ENCODE data around the gene PPARG. TPM values are rescaled to one million over a fixed set of nuclear protein-coding genes. Genes with fewer than 3 reads are reported as not detected.

The PPARG gene
- total and polyA plus RNA-seq, 9 donors = 12.8 to 53.6 (median 32.4) TPM

DNA sequence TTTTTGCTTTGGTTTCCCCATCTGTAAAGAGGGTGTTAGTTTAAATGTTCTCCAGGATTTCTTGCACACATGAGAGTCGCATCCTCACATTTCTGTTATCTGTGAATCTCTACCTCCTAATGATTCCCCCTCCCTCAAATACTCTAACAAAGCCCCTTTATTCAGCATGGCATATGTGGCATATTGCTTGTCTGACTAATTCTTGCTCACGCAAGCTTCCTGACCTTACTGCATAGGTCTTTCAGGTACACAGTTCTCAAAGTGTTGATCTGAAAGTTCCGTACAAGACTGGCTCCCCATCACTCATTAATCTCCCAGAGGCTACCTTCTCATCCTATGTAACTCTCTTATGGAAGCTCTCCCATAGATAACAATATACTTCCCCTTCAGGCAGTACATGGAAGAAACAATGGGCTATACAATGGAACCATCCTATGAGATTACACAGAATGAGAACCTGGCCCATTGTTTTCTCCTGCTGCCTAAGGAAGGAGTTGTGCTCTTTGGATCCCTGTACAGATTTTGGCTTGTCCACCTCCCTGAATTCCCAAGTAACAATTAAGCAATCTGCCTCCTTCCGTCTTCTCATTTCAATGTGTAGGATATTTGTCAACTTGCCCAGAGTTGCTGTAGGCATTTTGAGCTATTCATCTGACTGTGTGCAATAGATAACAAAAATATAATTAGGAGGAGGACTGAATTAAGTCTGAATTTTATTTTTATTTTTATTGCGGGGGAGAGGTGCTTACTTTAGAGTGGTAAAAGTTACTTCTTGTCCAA is 51.0 kb downstream of the PPARG start:
- TF ChIP-seq POLR2A (IDR thresholded peaks at IDR 0.05) = no peak
- TF ChIP-seq, protein P1, sequence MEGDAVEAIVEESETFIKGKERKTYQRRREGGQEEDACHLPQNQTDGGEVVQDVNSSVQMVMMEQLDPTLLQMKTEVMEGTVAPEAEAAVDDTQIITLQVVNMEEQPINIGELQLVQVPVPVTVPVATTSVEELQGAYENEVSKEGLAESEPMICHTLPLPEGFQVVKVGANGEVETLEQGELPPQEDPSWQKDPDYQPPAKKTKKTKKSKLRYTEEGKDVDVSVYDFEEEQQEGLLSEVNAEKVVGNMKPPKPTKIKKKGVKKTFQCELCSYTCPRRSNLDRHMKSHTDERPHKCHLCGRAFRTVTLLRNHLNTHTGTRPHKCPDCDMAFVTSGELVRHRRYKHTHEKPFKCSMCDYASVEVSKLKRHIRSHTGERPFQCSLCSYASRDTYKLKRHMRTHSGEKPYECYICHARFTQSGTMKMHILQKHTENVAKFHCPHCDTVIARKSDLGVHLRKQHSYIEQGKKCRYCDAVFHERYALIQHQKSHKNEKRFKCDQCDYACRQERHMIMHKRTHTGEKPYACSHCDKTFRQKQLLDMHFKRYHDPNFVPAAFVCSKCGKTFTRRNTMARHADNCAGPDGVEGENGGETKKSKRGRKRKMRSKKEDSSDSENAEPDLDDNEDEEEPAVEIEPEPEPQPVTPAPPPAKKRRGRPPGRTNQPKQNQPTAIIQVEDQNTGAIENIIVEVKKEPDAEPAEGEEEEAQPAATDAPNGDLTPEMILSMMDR (IDR thresholded peaks at IDR 0.05) = no peak
- no peak for TF ChIP-seq EP300 (IDR thresholded peaks at IDR 0.05)
- intact Hi-C loops (cut with DNase I) = no loop called here
- no peak for DNase-seq
- H3K36me3 ChIP-seq = no peaks in the 10 kb centered on the region
- no peaks in the 10 kb centered on the region for H3K27me3 ChIP-seq
- peaks cover 3% of the 10 kb centered on the region for H3K4me1 ChIP-seq (ENCODE audit: insufficient read depth)
- H3K4me3 ChIP-seq = no peak overlapping the region
- WGBS, 3 donors = 59 to 66% (median 59%) methylated on average over 5 of the region's 5 CpGs
- no peaks in the 10 kb centered on the region for H3K9me3 ChIP-seq
- H3K27ac ChIP-seq = no peak overlapping the region

- Histone ChIP-seq H3K27me3 (no peaks in the 10 kb centered on the region), H3K36me3 (no peaks in the 10 kb centered on the region), H3K9me3 (no peaks in the 10 kb centered on the region), H3K4me1 (ENCODE audit: insufficient read depth) (peaks cover 3% of the 10 kb centered on the region), H3K4me3 (no peak overlapping the region), H3K27ac (no peak overlapping the region)
- DNase-seq = no peak
- intact Hi-C loops (cut with DNase I) = no loop called here
- 25 to 40% (median 31%) methylated on average over 2 of the region's 2 CpGs for WGBS, 3 donors
- TF ChIP-seq POLR2A (IDR thresholded peaks at IDR 0.05) = no peak
- no peak for TF ChIP-seq EP300 (IDR thresholded peaks at IDR 0.05)
- TF ChIP-seq, protein P1 (IDR thresholded peaks at IDR 0.05) = no peak
Observed at GRCh38 chr3:12340506-12340905, 51.6 kb downstream of the PPARG start.

- intact Hi-C loops (cut with DNase I) = no loop called here
- Histone ChIP-seq H3K27ac (no peak overlapping the region), H3K4me1 (ENCODE audit: insufficient read depth) (peaks cover 3% of the 10 kb centered on the region), H3K4me3 (no peak overlapping the region), H3K27me3 (no peaks in the 10 kb centered on the region), H3K36me3 (no peaks in the 10 kb centered on the region), H3K9me3 (no peaks in the 10 kb centered on the region)
- DNase-seq = no peak
- TF ChIP-seq POLR2A (IDR thresholded peaks at IDR 0.05) (no peak), EP300 (IDR thresholded peaks at IDR 0.05) (no peak)
- TF ChIP-seq, protein P1 (IDR thresholded peaks at IDR 0.05) = no peak
Observed at GRCh38 chr3:12342151-12342550, 53.3 kb downstream of the PPARG start.

- no peak for TF ChIP-seq POLR2A (IDR thresholded peaks at IDR 0.05)
- TF ChIP-seq EP300 (IDR thresholded peaks at IDR 0.05) = no peak
- TF ChIP-seq, protein P1 (IDR thresholded peaks at IDR 0.05) = no peak
- Histone ChIP-seq H3K4me1 (ENCODE audit: insufficient read depth) (peaks cover 3% of the 10 kb centered on the region), H3K36me3 (no peaks in the 10 kb centered on the region), H3K4me3 (no peak overlapping the region), H3K27ac (no peak overlapping the region), H3K9me3 (no peaks in the 10 kb centered on the region), H3K27me3 (no peaks in the 10 kb centered on the region)
- WGBS, 3 donors = 77 to 87% (median 79%) methylated on average over 3 of the region's 3 CpGs
- DNase-seq = no peak
- intact Hi-C loops (cut with DNase I) = no loop called here
Observed at GRCh38 chr3:12343047-12343501, 54.2 kb downstream of the PPARG start.
